ENCODE measurements around the gene EXOC3.

EXOC3 gene

GRCh38 chr5:489689-490080, 46.7 kb downstream of the EXOC3 start:
- DNase-seq = no peak

- no peak for DNase-seq
Measured at GRCh38 chr5:490116-491106, 47.4 kb downstream of the EXOC3 start.

GRCh38 chr5:491119-491855, 48.3 kb downstream of the EXOC3 start:
- DNase-seq = no peak

GRCh38 chr5:491856-492155, 48.8 kb downstream of the EXOC3 start:
- no peak for DNase-seq

- DNase-seq = no peak
Measured at GRCh38 chr5:492314-492893, 49.4 kb downstream of the EXOC3 start.

GRCh38 chr5:493119-493701, 50.2 kb downstream of the EXOC3 start:
- DNase-seq = no peak

GRCh38 chr5:493758-494157, 50.8 kb downstream of the EXOC3 start:
- DNase-seq = no peak

- DNase-seq = no peak
Measured at GRCh38 chr5:494667-495255, 51.8 kb downstream of the EXOC3 start.

GRCh38 chr5:496028-496427, 53.1 kb downstream of the EXOC3 start:
- no peak for DNase-seq

- DNase-seq = no peak
Measured at GRCh38 chr5:497090-497700, 54.2 kb downstream of the EXOC3 start.

GRCh38 chr5:497871-498509, 55.0 kb downstream of the EXOC3 start:
- DNase-seq = no peak

GRCh38 chr5:499233-500209, 56.5 kb downstream of the EXOC3 start:
- no peak for DNase-seq

GRCh38 chr5:500491-500890, 57.5 kb downstream of the EXOC3 start:
- DNase-seq = no peak

GRCh38 chr5:501105-501830, 58.3 kb downstream of the EXOC3 start:
- no peak for DNase-seq

GRCh38 chr5:501831-502184, 58.8 kb downstream of the EXOC3 start:
- no peak for DNase-seq

GRCh38 chr5:502325-503079, 59.5 kb downstream of the EXOC3 start:
- DNase-seq = no peak

- no peak for DNase-seq
Measured at GRCh38 chr5:504326-505154, 61.6 kb downstream of the EXOC3 start.

- no peak for DNase-seq
Measured at GRCh38 chr5:505951-506525, 63.1 kb downstream of the EXOC3 start.
